Mesendoderm (in vitro differentiated cells): ENCODE data around the gene INPP1. TPM values are rescaled to one million over a fixed set of nuclear protein-coding genes. Genes with fewer than 3 reads are reported as not detected.
"Not testable (repeated sequence)": the region's sequence is repeated elsewhere in the genome, so short reads cannot be mapped to it uniquely, and the experiment has no call there.

Experiments used
- DNase-seq: peaks from one replicate; pipeline ENCODE4 v3.0.0; 2013
- H2AK5ac ChIP-seq: 2 replicates; pipeline ENCODE4 v1.6.1; 2013; ENCODE audit warnings: low read length, inconsistent platforms
- H2BK120ac ChIP-seq: 2 replicates; pipeline ENCODE4 v1.6.1; 2013; ENCODE audit warnings: low read depth, mild to moderate bottlenecking, low read length, moderate library complexity, mixed read lengths
- H2BK15ac ChIP-seq: replicated peaks from 2 replicates; pipeline ENCODE4 v1.6.1; 2013; ENCODE audit warnings: low read depth, mild to moderate bottlenecking, moderate library complexity
- H2BK5ac ChIP-seq: 2 replicates; pipeline ENCODE4 v1.6.1; 2013; ENCODE audit warnings: low read length, inconsistent platforms
- H3K18ac ChIP-seq: 2 replicates; pipeline ENCODE4 v1.6.1; 2013; ENCODE audit warnings: mild to moderate bottlenecking, low read length, mixed read lengths
- H3K23ac ChIP-seq: one replicate; pipeline ENCODE4 v1.6.1; 2013; ENCODE audit warnings: low read length
- H3K27ac ChIP-seq: 2 replicates; pipeline ENCODE4 v1.5.1; 2013; ENCODE audit warnings: low read depth, mild to moderate bottlenecking, inconsistent platforms, low read length, moderate library complexity
- H3K27me3 ChIP-seq: 2 replicates; pipeline ENCODE4 v1.6.1; 2013; ENCODE audit warnings: low read length, control low read depth, mild to moderate bottlenecking, inconsistent platforms; ENCODE audit not compliant: insufficient read depth, poor library complexity
- H3K36me3 ChIP-seq: 2 replicates; pipeline ENCODE4 v1.6.1; 2013; ENCODE audit warnings: low read length, inconsistent platforms; ENCODE audit not compliant: control insufficient read depth, insufficient read depth
- H3K4ac ChIP-seq: one replicate; pipeline ENCODE4 v1.6.1; 2013; ENCODE audit warnings: low read depth, mild to moderate bottlenecking, low read length, moderate library complexity
- H3K4me1 ChIP-seq: 2 replicates; pipeline ENCODE4 v1.6.1; 2013; ENCODE audit warnings: low read depth, low read length, inconsistent platforms; ENCODE audit not compliant: control insufficient read depth
- H3K4me2 ChIP-seq: 2 replicates; pipeline ENCODE4 v1.6.1; 2013; ENCODE audit warnings: low read length
- H3K4me3 ChIP-seq: 2 replicates; pipeline ENCODE4 v1.5.1; 2013; ENCODE audit warnings: mild to moderate bottlenecking, low read length
- H3K56ac ChIP-seq: one replicate; pipeline ENCODE4 v1.6.1; 2013; ENCODE audit warnings: low read length
- H3K79me1 ChIP-seq: 2 replicates; pipeline ENCODE4 v1.6.1; 2013; ENCODE audit warnings: low read length, inconsistent platforms
- H3K79me2 ChIP-seq: 2 replicates; pipeline ENCODE4 v1.6.1; 2013; ENCODE audit warnings: mild to moderate bottlenecking, low read length; ENCODE audit not compliant: control insufficient read depth, insufficient read depth
- H3K9ac ChIP-seq: 2 replicates; pipeline ENCODE4 v1.6.1; 2013; ENCODE audit warnings: low read length, inconsistent platforms
- H4K5ac ChIP-seq: one replicate; pipeline ENCODE4 v1.6.1; 2013; ENCODE audit warnings: low read length
- H4K8ac ChIP-seq: one replicate; pipeline ENCODE4 v1.6.1; 2013; ENCODE audit warnings: low read depth, mild to moderate bottlenecking, control low read depth, low read length, moderate library complexity
- WGBS: extraction: QIAGEN DNeasy Blood & Tissue Kit; methylation state at CpG from one replicate; pipeline ENCODE4 v1.1.7; 2013; ENCODE audit warnings: low lambda C conversion rate, missing lambda C conversion rate; ENCODE audit not compliant: insufficient coverage; ENCODE audit errors: extremely low coverage; 5-methylcytosine and 5-hydroxymethylcytosine counted together
- polyA plus RNA-seq, 2 experiments: library from polyadenylated mRNA; stranded (reverse); fragments of 200-250 nt; gene quantifications; one replicate each; pipeline ENCODE4 v1.2.3, GENCODE V29; 2013

Gene INPP1
- 2.6 TPM for polyA plus RNA-seq (2013, experiment 1 of 2)
- polyA plus RNA-seq (2013, experiment 2 of 2), result 2.7 TPM

DNA sequence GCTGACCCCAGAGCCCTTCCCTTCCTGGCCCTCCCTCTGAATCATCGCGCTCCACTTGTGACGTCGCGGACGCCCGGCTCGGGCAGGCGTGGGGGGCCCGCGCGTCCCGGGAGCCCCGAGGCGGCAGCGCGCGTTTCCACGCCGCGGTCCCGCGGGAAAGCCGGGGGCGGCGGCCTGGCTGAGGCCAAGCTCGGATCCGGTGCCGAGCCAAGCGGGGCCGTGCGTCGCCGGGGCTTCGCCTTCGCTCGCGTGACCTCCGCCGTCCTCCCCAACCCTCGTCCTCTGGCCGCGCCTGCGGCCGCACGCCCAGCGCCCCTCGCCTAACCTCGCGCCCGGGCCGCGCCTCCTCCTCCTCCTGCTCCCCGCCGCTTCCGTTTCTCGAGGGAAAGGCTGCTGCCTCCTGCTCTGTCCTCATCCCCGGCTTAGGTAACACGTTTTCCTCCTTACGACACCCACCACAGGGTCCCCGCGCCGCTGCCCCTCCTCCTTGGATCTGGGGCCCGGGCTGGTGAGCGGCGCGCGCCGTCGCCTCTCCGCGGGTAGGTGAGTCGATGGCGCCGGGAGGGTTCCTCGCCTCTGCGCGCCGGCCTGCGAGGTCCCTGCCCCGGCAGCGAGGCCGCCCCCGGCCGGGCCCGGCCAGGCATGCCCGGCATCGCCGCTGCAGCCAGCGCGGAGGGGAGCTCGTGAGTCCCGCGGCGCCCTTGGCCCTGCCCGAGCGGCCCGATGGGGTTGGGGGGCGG, at the start of gene INPP1:
INPP1 (plus strand) TSS at position 54 of the 740 bp plus-strand sequence. CDS start 16,514 bp downstream, outside the sequence.
- Histone ChIP-seq H3K56ac (peak within 1 kb of the TSS; percentile 78), H3K36me3 (no peaks in the 10 kb centered on the region), H4K8ac (peak within 1 kb of the TSS; percentile 91), H3K27ac (no peak within 1 kb of the TSS), H3K4me3 (peak within 1 kb of the TSS; percentile 3), H3K79me2 (no peaks in the 10 kb centered on the region), H3K4me1 (peaks cover 2% of the 10 kb centered on the region), H3K18ac (peak within 1 kb of the TSS; percentile 7), H3K9ac (peak within 1 kb of the TSS; percentile 56), H2BK15ac (no peak within 1 kb of the TSS), H3K4me2 (peak within 1 kb of the TSS; percentile 81), H2BK120ac (no peak within 1 kb of the TSS), H3K79me1 (no peaks in the 10 kb centered on the region), H3K4ac (no peak within 1 kb of the TSS), H2BK5ac (no peak within 1 kb of the TSS), H3K23ac (peak within 1 kb of the TSS; percentile 66), H4K5ac (no peak within 1 kb of the TSS), H2AK5ac (no peak within 1 kb of the TSS), H3K27me3 (no peaks in the 10 kb centered on the region)
- DNase-seq, result peak; percentile 79
- WGBS, result no CpG with 5 or more reads among the region's 99 CpGs

DNA sequence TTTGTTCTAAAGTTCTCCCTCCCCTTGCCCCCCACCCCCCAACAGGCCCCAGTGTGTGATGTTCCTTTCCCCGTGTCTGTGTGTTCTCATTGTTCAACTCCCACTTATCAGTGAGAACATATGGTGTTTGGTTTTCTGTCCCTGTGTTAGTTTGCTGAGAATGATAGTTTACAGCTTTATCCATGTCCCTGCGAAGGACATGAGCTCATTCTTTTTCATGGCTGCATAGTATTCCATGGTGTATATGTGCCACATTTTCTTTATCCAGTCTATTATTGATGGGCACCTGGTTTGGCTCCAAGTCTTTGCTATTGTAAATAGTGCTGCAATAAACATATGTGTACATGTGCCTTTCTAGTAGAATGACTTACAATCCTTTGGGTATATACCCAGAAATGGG, 45.5 kb upstream of the INPP1 start:
- H2BK5ac ChIP-seq, H3K56ac ChIP-seq, H3K79me1 ChIP-seq, H3K4ac ChIP-seq, H3K4me2 ChIP-seq, H3K4me3 ChIP-seq, H4K5ac ChIP-seq, H3K36me3 ChIP-seq, H3K79me2 ChIP-seq, DNase-seq, H3K9ac ChIP-seq, H2BK120ac ChIP-seq, H3K27me3 ChIP-seq, H2BK15ac ChIP-seq, H3K27ac ChIP-seq, H3K4me1 ChIP-seq, H3K18ac ChIP-seq, H2AK5ac ChIP-seq, H3K23ac ChIP-seq, H4K8ac ChIP-seq: not testable (repeated sequence)
- no CpG with 5 or more reads among the region's 2 CpGs for WGBS

DNA sequence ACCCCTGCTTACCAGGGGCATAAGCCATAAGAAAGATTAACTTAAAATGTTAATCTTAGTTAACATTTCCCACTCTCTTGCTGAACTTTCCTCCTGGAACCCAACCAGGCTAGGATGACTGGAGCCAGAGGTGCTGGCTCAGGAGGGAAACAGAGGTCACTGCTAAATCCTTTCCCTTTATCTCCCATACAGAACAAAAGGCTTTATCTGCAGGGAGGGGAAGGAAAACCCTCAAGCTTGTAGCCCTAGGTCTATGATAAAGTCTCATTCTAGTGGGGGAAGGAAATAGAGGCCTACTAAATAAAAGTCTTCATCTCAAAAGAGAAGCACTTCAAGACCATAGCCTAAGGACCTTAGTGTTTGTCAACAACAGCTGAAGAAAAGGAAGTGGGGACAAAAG, 42.4 kb upstream of the INPP1 start:
- Histone ChIP-seq H3K56ac (no peak overlapping the region), H4K5ac (no peak overlapping the region), H3K79me2 (no peaks in the 10 kb centered on the region), H3K9ac (no peak overlapping the region), H3K36me3 (no peaks in the 10 kb centered on the region), H3K18ac (no peak overlapping the region), H4K8ac (no peak overlapping the region), H3K4ac (no peak overlapping the region), H2AK5ac (no peak overlapping the region), H2BK120ac (no peak overlapping the region), H3K4me3 (no peak overlapping the region), H2BK15ac (no peak overlapping the region), H3K4me1 (no peaks in the 10 kb centered on the region), H3K27ac (no peak overlapping the region), H3K4me2 (no peak overlapping the region), H3K27me3 (no peaks in the 10 kb centered on the region), H3K23ac (no peak overlapping the region), H3K79me1 (peaks cover 2% of the 10 kb centered on the region), H2BK5ac (no peak overlapping the region)
- DNase-seq, result peak; percentile 53

DNA sequence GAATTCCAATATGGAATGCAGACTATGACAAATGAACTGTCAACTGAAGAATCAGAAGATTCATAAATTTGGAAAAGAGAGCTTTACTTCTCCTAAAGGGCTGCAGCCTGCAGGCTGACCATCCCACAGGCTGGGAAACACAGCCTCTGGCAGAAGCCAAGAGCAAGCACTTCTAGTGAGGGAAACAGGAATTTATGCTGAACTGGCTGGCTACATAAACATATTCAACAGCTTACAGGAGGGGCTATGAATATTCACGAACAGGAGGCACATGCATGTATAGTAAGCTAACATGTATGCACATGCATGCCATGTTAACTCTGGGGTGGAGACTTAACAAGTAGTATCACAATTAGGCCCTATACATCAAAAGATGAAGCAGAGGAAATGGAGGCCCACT, 41.3 kb upstream of the INPP1 start:
- Histone ChIP-seq H3K18ac (no peak overlapping the region), H3K27me3 (no peaks in the 10 kb centered on the region), H3K4me2 (no peak overlapping the region), H4K8ac (no peak overlapping the region), H4K5ac (no peak overlapping the region), H3K27ac (no peak overlapping the region), H3K4me3 (no peak overlapping the region), H3K4me1 (no peaks in the 10 kb centered on the region), H2BK120ac (no peak overlapping the region), H3K4ac (no peak overlapping the region), H3K23ac (no peak overlapping the region), H3K56ac (no peak overlapping the region), H2BK15ac (no peak overlapping the region), H3K79me2 (no peaks in the 10 kb centered on the region), H3K79me1 (peaks cover 2% of the 10 kb centered on the region), H2AK5ac (no peak overlapping the region), H3K36me3 (no peaks in the 10 kb centered on the region), H2BK5ac (no peak overlapping the region), H3K9ac (no peak overlapping the region)
- no peak for DNase-seq
- WGBS, result no CpG with 5 or more reads among the region's 1 CpG

DNA sequence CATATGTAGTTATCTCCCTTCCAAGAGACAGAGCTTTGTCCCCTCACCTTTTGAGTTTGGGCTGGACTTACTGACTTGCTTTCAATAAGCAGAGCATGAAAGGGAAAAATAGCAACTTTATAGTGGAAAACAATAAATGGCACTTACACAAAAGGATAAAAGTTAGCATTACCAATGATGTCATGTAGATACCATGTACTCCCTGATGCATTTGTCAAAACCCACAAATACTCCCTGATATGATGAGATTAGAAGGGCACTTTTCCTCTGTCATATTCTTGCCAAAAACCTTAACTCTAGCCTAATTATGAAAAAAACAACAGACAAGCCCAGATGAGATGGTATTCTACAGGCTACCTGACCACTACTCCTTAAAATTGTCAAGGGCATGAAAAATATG, 39.7 kb upstream of the INPP1 start:
- H3K4ac ChIP-seq, result no peak overlapping the region
- no peak overlapping the region for H2AK5ac ChIP-seq
- H3K56ac ChIP-seq, result no peak overlapping the region
- no peak overlapping the region for H3K4me2 ChIP-seq
- peaks cover 2% of the 10 kb centered on the region for H3K79me1 ChIP-seq
- no peak overlapping the region for H2BK120ac ChIP-seq
- DNase-seq, result no peak
- H3K27me3 ChIP-seq, result no peaks in the 10 kb centered on the region
- H4K5ac ChIP-seq, result no peak overlapping the region
- H4K8ac ChIP-seq, result no peak overlapping the region
- no peak overlapping the region for H3K18ac ChIP-seq
- H3K4me3 ChIP-seq, result no peak overlapping the region
- H2BK15ac ChIP-seq, result no peak overlapping the region
- no peaks in the 10 kb centered on the region for H3K4me1 ChIP-seq
- no peak overlapping the region for H3K23ac ChIP-seq
- no peak overlapping the region for H3K27ac ChIP-seq
- no peak overlapping the region for H3K9ac ChIP-seq
- H3K79me2 ChIP-seq, result no peaks in the 10 kb centered on the region
- no peak overlapping the region for H2BK5ac ChIP-seq
- H3K36me3 ChIP-seq, result no peaks in the 10 kb centered on the region

DNA sequence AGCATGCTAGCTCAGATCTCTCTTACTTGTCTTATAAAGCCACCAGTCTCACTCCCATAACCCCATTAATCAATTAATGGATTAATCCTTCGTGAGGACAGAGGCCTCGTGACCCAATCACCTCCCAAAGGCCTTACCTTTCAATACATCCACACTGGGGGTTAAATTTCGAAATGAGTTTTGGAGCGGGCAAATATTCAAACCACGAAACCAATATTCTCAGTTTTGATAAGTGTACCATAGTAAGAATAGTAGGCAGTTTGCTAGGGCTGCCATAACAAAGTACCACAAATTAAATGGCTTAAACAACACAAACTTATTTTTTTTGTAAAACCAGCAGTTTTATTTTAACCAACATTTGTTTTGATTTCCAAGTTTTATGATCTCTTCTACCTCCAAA, 39.0 kb upstream of the INPP1 start:
- H3K27ac ChIP-seq, result no peak overlapping the region
- H3K18ac ChIP-seq, result no peak overlapping the region
- H3K27me3 ChIP-seq, result no peaks in the 10 kb centered on the region
- H2BK5ac ChIP-seq, result no peak overlapping the region
- H3K9ac ChIP-seq, result no peak overlapping the region
- no peaks in the 10 kb centered on the region for H3K36me3 ChIP-seq
- DNase-seq, result no peak
- H2AK5ac ChIP-seq, result no peak overlapping the region
- H3K23ac ChIP-seq, result no peak overlapping the region
- no peak overlapping the region for H3K4me3 ChIP-seq
- H3K4ac ChIP-seq, result no peak overlapping the region
- H2BK120ac ChIP-seq, result no peak overlapping the region
- H3K79me1 ChIP-seq, result peaks cover 2% of the 10 kb centered on the region
- H2BK15ac ChIP-seq, result no peak overlapping the region
- H3K79me2 ChIP-seq, result no peaks in the 10 kb centered on the region
- no CpG with 5 or more reads among the region's 5 CpGs for WGBS
- H3K56ac ChIP-seq, result no peak overlapping the region
- H3K4me1 ChIP-seq, result no peaks in the 10 kb centered on the region
- no peak overlapping the region for H4K5ac ChIP-seq
- no peak overlapping the region for H4K8ac ChIP-seq
- no peak overlapping the region for H3K4me2 ChIP-seq
